GM18951 (cell line): ENCODE measurements around the gene LRP1B.
"Not testable (repeated sequence)": the region's sequence is repeated elsewhere in the genome, so short reads cannot be mapped to it uniquely, and the experiment has no call there.

Source experiments
- POLR2A ChIP-seq: IDR thresholded peaks from 4 replicates; pipeline ENCODE4 v1.6.1; 2011; ENCODE audit warnings: mild to moderate bottlenecking; ENCODE audit not compliant: insufficient read length, insufficient read depth; ENCODE audit errors: extremely low read depth
- in situ Hi-C: fragments of 300-500 bp; cut with MboI; formaldehyde crosslinking; loops from one replicate; pipeline ENCODE4 v1.12.0; 2022; ENCODE audit warnings: low sequenced_read_pairs, mixed read lengths, inconsistent platforms; ENCODE audit not compliant: unreplicated experiment

The LRP1B gene

DNA sequence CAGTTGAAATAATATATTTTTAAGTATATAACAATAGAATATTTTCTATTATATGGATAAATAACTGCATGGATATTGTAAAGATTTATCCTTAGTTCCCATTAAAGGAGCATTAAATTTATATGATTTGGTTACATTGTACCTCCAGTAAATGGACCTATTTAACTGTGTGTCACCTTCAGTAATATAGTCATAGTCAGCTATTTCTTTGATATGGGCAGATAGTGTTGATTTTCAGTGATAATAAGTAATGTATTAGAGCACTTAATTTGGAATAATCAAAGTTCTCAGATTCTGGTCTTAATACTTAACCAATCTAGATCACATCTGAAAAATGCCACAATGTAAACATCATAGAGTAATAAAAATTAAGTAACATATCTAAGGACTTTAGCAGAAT lies 1823.3 kb downstream of the LRP1B start:
- TF ChIP-seq POLR2A: no peak
- in situ Hi-C loops: no loop called here

DNA sequence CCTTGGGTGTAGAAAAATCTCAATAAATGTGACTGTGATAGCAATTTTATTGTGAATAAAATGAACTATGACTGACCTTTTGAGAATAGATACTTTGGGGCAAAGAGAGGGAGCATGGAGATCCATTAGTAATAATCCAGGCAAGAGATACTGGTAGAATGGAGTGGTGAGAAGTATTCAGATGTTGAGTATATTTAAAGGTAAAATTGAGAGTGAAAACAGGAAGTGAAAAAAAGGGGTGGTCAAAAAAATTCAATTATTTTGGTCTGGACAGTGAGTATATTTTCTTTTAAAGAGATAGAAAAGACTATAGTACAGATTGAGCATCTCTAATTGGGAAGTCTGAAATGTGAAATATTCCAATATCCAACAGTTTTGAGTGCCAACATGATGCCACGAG lies 1835.0 kb downstream of the LRP1B start:
- TF ChIP-seq POLR2A: no peak
- in situ Hi-C loops: no loop called here

DNA sequence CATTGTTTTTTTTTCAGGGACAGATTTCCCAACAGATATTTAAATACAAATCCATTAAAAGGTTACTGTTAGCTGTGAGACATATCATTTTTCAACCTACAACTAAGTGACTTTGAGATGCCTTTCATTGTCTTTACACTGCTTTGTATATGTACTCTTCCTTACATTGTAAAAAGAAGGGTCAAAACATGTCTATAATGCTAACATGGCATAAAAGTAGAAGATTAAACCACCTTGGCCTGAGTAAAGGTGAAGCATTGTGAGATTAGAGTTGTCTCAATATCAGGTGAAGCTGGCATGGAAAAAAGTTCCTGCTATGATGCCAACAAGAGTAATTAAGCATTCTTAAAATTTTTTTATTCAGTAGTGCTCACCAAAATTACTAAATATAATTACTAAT lies 1842.1 kb downstream of the LRP1B start:
- TF ChIP-seq POLR2A: no peak

DNA sequence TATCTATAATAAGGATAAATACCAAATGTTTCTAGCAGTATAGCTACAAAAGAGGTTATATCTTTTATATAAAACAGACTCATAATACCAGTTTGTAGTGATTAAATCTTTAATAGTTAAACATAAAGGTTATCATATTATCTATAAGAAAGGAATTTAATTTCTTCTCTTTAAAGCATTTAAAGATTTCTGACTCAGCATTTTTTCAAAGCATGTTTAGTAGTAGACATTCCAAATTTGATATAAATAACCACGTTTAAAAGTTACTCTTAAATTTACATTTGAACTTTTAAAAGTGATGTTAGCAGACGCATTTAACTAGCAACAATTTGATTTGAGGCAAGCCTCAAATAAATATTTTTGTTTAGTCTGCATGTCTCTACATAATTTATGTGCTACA lies 1842.6 kb downstream of the LRP1B start:
- TF ChIP-seq POLR2A: no peak
- in situ Hi-C loops: no loop called here

More for the DNA sequence above, 1842.1 kb downstream of the LRP1B start:
- in situ Hi-C loops: no loop called here

DNA sequence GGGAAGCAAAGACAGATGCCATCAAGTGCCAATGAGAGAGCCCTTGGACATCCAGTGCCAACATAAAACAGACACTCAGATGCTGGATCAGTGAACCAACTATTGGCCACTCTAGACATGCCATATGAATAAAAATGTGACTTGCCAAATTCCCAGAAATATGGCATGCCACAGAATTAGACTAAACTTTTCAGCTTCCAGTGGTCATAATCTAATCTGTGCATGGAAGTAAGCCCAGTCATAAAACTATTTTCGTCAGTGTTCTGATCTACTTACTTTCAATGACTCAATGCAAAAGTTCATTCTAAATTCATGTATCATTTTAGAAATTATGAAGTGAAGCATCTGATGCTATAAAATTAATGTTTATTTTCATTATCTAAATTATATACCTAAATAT lies 1844.4 kb downstream of the LRP1B start:
- in situ Hi-C loops: no loop called here
- TF ChIP-seq POLR2A: no peak

DNA sequence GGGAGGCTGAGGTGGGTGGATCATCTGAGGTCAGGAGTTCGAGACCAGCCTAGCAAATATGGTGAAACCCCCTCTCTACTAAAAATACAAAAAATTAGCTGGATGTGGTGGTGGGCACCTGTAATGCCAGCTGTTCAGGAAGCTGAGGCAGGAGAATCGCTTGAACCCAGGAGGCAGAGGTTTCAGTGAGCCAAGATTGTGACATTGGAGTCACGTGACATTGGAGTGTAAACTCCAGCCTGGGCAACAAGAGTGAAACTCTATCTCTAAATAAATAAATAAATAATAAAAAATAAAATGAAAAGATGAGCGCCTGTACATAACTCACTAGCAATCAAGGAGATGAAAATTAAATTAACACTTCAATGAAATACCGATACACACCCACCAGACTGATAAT lies 1853.5 kb downstream of the LRP1B start:
- in situ Hi-C loops: not testable (repeated sequence)

DNA sequence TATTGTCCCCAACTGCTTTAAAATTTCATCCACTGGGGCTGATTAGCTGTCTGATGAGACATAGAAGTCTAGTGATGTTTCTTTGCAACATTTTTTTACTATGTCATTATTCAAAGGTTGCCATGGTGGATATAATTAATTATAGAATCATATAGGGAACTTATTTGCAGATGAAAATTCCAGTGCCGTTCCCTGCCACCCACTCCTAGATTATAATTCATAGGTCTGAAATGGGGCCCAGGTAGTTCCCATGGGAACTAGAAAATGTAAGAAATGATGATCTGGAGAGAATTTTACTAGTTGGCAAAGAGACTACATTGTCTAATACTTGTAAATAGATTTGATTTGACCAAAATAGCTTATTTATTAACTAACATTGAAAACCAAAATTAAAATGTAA lies 1854.2 kb downstream of the LRP1B start:
- in situ Hi-C loops: no loop called here
- TF ChIP-seq POLR2A: no peak

DNA sequence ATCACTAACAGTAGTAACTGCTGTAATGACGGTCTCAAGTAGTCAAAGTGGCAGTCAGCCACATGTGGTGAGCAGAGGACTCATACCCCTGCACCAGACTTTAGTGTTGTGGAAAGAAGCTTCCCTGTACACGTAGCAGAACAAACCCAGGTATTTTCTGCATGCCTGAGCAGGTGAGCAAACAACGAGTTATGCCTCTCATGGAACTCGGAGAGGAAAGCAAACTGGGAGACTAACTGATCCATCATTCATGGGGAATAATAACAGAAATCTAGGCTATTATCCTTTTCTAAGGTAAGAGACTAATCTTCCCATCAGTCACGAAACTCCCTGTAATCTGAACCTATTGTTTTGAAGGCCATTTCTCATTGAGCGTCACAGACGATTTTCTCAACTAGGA lies 1855.4 kb downstream of the LRP1B start:
- in situ Hi-C loops: no loop called here
- TF ChIP-seq POLR2A: no peak

DNA sequence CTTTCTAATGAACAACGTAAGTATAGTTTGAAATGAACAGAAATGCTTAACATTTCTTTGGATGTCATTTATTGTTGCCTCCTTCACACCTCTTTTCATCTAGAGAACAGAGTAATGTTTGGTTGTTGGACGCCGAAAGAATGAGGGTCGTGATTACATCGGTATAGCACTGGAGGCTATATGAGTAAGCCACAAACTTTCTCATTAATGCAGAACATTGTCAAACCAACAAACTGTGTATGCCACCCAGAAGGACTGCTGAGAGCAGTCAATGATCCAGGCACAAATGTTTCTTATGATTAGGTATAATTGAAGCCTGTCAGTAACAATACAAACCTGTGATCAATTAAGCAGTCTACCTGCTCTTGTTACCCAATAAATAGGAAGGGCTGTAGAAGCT lies 1855.9 kb downstream of the LRP1B start:
- TF ChIP-seq POLR2A: no peak
- in situ Hi-C loops: no loop called here

DNA sequence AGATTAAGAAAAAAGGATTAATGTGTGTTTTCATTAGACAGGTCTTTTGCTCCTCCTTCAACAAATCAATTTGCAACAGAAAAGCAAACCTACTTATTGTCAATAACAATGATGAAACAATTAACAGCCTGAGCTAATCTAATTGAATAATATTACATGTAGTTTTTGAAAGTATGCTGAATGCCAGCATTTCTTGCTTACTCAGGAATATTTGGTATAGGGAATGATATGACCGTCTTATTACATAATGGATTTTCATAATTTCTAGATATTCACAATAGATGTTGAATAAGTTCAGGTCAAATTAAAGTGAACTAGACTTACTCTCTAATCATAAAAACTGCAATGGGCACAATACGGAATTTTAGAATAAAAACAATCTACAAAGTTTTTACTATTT lies 1856.9 kb downstream of the LRP1B start:
- TF ChIP-seq POLR2A: no peak

DNA sequence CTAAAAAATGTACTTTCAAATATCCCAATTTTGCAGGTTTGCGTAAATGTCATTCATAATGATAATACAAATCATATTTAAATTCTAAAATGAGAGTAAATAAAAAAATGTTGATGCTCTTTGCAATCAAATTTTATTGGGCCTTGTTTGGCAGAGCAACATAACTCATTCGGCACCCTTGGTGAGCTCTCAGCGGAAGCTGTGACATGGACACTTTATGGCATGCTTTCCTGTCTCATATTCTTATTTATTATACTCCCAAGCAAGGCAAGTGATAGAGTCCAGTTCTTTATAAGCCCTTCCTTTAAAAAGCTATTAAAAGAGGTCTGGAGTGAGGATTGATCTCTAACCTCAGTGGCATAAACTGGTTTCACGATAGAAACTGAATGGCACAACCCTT lies 1857.4 kb downstream of the LRP1B start:
- TF ChIP-seq POLR2A: no peak
- in situ Hi-C loops: no loop called here

More for the DNA sequence above, 1856.9 kb downstream of the LRP1B start:
- in situ Hi-C loops: no loop called here

DNA sequence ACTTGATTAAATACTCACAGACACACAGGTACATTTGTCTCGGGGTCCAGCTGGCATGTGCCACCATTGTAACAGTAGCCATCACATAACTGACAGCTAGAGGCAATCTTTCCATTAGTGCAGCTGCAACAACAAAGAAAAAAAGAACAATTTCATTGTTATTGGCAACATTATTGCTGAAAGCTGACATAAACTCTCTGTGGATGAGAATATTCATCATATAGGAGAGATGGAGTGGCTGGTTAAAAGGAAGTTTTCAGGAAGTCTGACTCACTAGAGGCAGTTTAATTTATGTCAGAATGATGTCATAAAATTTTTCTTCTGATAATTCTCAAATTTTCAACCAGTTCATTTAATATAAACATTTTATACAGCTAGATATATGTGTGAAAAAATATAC lies 1860.6 kb downstream of the LRP1B start:
- in situ Hi-C loops: no loop called here
- TF ChIP-seq POLR2A: no peak

DNA sequence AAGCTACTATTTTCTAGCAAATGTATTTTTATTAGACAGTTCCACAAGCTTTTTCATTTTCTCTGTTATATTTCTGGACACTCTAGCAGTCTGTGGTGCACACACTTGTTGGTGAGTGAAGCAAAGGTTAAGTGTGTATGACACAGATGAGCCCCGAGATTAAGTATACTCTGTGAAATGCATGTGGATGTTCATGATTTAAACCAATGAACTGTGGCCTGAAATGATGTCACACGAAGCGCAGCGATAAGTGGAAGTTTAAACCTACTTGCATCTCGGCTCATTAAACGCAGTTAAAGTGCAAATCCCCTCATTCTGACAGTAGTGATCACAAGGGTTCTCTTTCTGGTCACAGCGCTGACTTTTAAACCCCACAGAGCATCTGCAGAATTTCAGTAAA lies 1861.8 kb downstream of the LRP1B start:
- TF ChIP-seq POLR2A: no peak
- in situ Hi-C loops: no loop called here

DNA sequence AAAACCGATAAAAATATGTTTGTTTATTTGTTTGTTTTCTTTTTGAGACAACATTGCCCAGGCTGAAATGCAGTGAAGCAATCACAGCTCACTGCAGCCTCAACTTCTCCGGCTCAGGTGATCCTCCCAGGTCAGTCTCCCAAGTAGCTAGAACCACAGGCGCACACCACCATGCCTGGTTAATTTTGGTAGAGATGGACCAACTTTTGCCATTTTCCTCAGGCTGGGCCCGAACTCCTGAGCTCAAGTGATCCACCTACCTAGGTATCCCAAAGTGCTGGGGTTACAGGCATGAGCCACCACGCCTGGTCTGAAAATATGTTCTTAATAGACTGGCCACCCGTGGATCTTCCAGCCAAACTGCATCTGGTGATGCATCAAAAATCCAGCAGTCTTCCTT lies 1867.9 kb downstream of the LRP1B start:
- no peak for TF ChIP-seq POLR2A
- in situ Hi-C loops: no loop called here

DNA sequence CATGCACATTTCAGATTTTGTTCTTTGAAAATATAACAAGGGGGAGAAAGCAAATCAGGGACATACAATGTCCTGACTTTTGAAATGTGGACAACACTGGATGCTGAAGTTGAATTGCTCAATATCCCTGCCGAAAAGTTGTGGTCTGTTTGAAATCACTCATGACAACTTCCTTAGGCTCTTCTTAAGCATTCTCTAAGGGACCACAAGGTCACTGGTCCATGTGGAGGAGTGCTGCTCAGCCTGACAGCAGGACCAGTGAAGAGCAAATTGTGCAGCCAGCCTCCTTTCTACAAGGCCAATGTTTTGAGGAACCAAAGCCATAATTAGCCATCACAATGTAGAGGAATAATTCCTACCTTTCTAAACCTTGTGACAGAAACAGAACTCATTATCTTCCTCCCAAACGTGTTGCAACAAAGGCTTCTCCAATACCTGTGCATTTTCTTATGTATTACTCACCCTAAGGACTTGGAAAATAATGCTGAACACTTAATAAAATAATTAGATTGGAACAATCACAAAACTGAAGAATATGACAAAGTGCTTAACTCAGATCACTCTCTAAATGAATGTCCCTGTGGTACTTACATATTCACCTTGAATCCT lies 1873.0 kb downstream of the LRP1B start:
- TF ChIP-seq POLR2A: no peak
- in situ Hi-C loops: no loop called here
